Skeletal muscle satellite cell (primary cell): ENCODE results near the gene NDC1.
A peak's percentile ranks its signal among the peaks of the same experiment; 100 is the strongest.
"Not testable (repeated sequence)": the region's sequence is repeated elsewhere in the genome, so short reads cannot be mapped to it uniquely, and the experiment has no call there.

Experiments
- H3K27me3 ChIP-seq: 2 replicates; pipeline ENCODE4 v1.7.0; 2013; ENCODE audit warnings: low read length; ENCODE audit not compliant: control insufficient read depth, insufficient read depth
- H3K36me3 ChIP-seq: 2 replicates; pipeline ENCODE4 v1.7.0; 2013; ENCODE audit warnings: mild to moderate bottlenecking, control low read depth, low read length; ENCODE audit not compliant: insufficient read depth
- H3K4me1 ChIP-seq: 2 replicates; pipeline ENCODE4 v1.7.0; 2013; ENCODE audit warnings: low read length; ENCODE audit not compliant: control insufficient read depth, insufficient read depth
- H3K4me2 ChIP-seq: 2 replicates; pipeline ENCODE4 v1.7.0; 2013; ENCODE audit warnings: mild to moderate bottlenecking, low read length
- H3K4me3 ChIP-seq: 2 replicates; pipeline ENCODE4 v1.7.0; 2013; ENCODE audit warnings: low read length
- H3K9ac ChIP-seq: 2 replicates; pipeline ENCODE4 v1.7.0; 2013; ENCODE audit warnings: mild to moderate bottlenecking, low read depth, low read length, moderate library complexity
- H3K9me3 ChIP-seq: replicated peaks from 2 replicates; pipeline ENCODE4 v1.7.0; 2013; ENCODE audit warnings: mild to moderate bottlenecking, control low read depth, low read length

The NDC1 gene

GRCh38 chr1:53763461-53763860 lies 74.6 kb downstream of the NDC1 start:
- Histone ChIP-seq H3K27me3 (no peaks in the 10 kb centered on the region), H3K9ac (no peak overlapping the region), H3K36me3 (no peaks in the 10 kb centered on the region), H3K4me1 (peaks cover 19% of the 10 kb centered on the region), H3K4me3 (no peak overlapping the region), H3K9me3 (no peaks in the 10 kb centered on the region), H3K4me2 (no peak overlapping the region)

- H3K27me3 ChIP-seq, H3K9me3 ChIP-seq, H3K4me1 ChIP-seq, H3K4me3 ChIP-seq, H3K36me3 ChIP-seq, H3K9ac ChIP-seq, H3K4me2 ChIP-seq: not testable (repeated sequence)
These were observed 77.6 kb downstream of the NDC1 start for GRCh38 chr1:53760497-53760896.

- Histone ChIP-seq H3K36me3 (no peaks in the 10 kb centered on the region), H3K4me2 (no peak overlapping the region), H3K9ac (no peak overlapping the region), H3K4me1 (no peaks in the 10 kb centered on the region), H3K27me3 (no peaks in the 10 kb centered on the region), H3K9me3 (no peaks in the 10 kb centered on the region), H3K4me3 (no peak overlapping the region)
These were observed 82.2 kb downstream of the NDC1 start for GRCh38 chr1:53755874-53756273.

GRCh38 chr1:53754484-53755312 lies 83.4 kb downstream of the NDC1 start:
- H3K9ac ChIP-seq, result no peak overlapping the region

GRCh38 chr1:53752281-53752680 lies 85.8 kb downstream of the NDC1 start:
- H3K36me3 ChIP-seq, result no peaks in the 10 kb centered on the region

More at GRCh38 chr1:53754484-53755312, 83.4 kb downstream of the NDC1 start:
- Histone ChIP-seq H3K27me3 (peaks cover 6% of the 10 kb centered on the region), H3K9me3 (no peaks in the 10 kb centered on the region), H3K4me2 (no peak overlapping the region), H3K4me1 (no peaks in the 10 kb centered on the region), H3K36me3 (no peaks in the 10 kb centered on the region), H3K4me3 (no peak overlapping the region)

GRCh38 chr1:53747841-53748240 lies 90.3 kb downstream of the NDC1 start:
- H3K4me2 ChIP-seq, result no peak overlapping the region
- H3K9me3 ChIP-seq, result no peaks in the 10 kb centered on the region
- no peak overlapping the region for H3K4me3 ChIP-seq
- H3K4me1 ChIP-seq, result no peaks in the 10 kb centered on the region
- H3K9ac ChIP-seq, result no peak overlapping the region
- H3K27me3 ChIP-seq, result peaks cover 6% of the 10 kb centered on the region
- no peaks in the 10 kb centered on the region for H3K36me3 ChIP-seq

More at GRCh38 chr1:53752281-53752680, 85.8 kb downstream of the NDC1 start:
- peaks cover 6% of the 10 kb centered on the region for H3K27me3 ChIP-seq
- no peak overlapping the region for H3K4me3 ChIP-seq
- no peak overlapping the region for H3K9ac ChIP-seq
- H3K4me2 ChIP-seq, result no peak overlapping the region
- H3K4me1 ChIP-seq, result no peaks in the 10 kb centered on the region
- no peaks in the 10 kb centered on the region for H3K9me3 ChIP-seq

- peaks cover 6% of the 10 kb centered on the region for H3K36me3 ChIP-seq
- peak overlapping the region; percentile 89 for H3K4me2 ChIP-seq
- no peak overlapping the region for H3K4me3 ChIP-seq
- H3K4me1 ChIP-seq, result peaks cover 45% of the 10 kb centered on the region
- peak overlapping the region; percentile 57 for H3K9ac ChIP-seq
- no peaks in the 10 kb centered on the region for H3K9me3 ChIP-seq
- H3K27me3 ChIP-seq, result no peaks in the 10 kb centered on the region
These were observed 97.4 kb downstream of the NDC1 start for GRCh38 chr1:53740621-53741105.

- Histone ChIP-seq H3K4me2 (peak within 1 kb of the TSS; percentile 91), H3K9me3 (no peaks in the 10 kb centered on the region), H3K4me1 (peaks cover 60% of the 10 kb centered on the region), H3K36me3 (peaks cover 10% of the 10 kb centered on the region), H3K27me3 (no peaks in the 10 kb centered on the region), H3K9ac (peak within 1 kb of the TSS; percentile 84), H3K4me3 (peak within 1 kb of the TSS; percentile 84)
These were observed 98.9 kb downstream of the NDC1 start, which contains the start of gene GLIS1 for GRCh38 chr1:53739109-53739681. GLIS1 (minus strand) TSS chr1:53739164; CDS start chr1:53738064, 1,100 bp downstream.

- Histone ChIP-seq H3K36me3 (peaks cover 10% of the 10 kb centered on the region), H3K27me3 (no peaks in the 10 kb centered on the region), H3K4me2 (peak overlapping the region; percentile 91), H3K9ac (peak overlapping the region; percentile 83), H3K4me3 (peak overlapping the region; percentile 84), H3K9me3 (no peaks in the 10 kb centered on the region), H3K4me1 (peaks cover 66% of the 10 kb centered on the region)
These were observed 99.6 kb downstream of the NDC1 start for GRCh38 chr1:53738205-53739108.

- H3K36me3 ChIP-seq, result peaks cover 10% of the 10 kb centered on the region
- H3K4me1 ChIP-seq, result peaks cover 71% of the 10 kb centered on the region
- H3K27me3 ChIP-seq, result no peaks in the 10 kb centered on the region
- H3K9me3 ChIP-seq, result no peaks in the 10 kb centered on the region
- H3K9ac ChIP-seq, result peak overlapping the region; percentile 83
- peak overlapping the region; percentile 84 for H3K4me3 ChIP-seq
- peak overlapping the region; percentile 91 for H3K4me2 ChIP-seq
These were observed 100.4 kb downstream of the NDC1 start for GRCh38 chr1:53737648-53738204.

GRCh38 chr1:53736290-53736689 lies 101.8 kb downstream of the NDC1 start:
- peak overlapping the region; percentile 84 for H3K4me3 ChIP-seq
- peak overlapping the region; percentile 83 for H3K9ac ChIP-seq
- H3K4me2 ChIP-seq, result peak overlapping the region; percentile 91
- H3K36me3 ChIP-seq, result peaks cover 10% of the 10 kb centered on the region
- H3K9me3 ChIP-seq, result no peaks in the 10 kb centered on the region
- H3K27me3 ChIP-seq, result no peaks in the 10 kb centered on the region
- peaks cover 78% of the 10 kb centered on the region for H3K4me1 ChIP-seq
